Measurements from ENCODE around the gene HPCAL1.
A peak's percentile ranks its signal among the peaks of the same experiment; 100 is the strongest.

HPCAL1 gene

GRCh38 chr2:10322973-10323372 lies 20.3 kb downstream of the HPCAL1 start:
- Histone ChIP-seq H3K4me3 (ENCODE audit: low read length) (no peak overlapping the region), H2BK120ac (ENCODE audit: low read depth, low read length) (no peak overlapping the region), H3K79me2 (ENCODE audit: control insufficient read depth, insufficient read depth, low read length) (no peaks in the 10 kb centered on the region), H3K18ac (ENCODE audit: low read length) (no peak overlapping the region), H2AK5ac (ENCODE audit: low read length) (no peak overlapping the region), H3K27me3 (ENCODE audit: insufficient read depth, low read length, poor library complexity) (no peaks in the 10 kb centered on the region), H2BK5ac (ENCODE audit: low read length) (no peak overlapping the region), H3K79me1 (ENCODE audit: low read length) (no peaks in the 10 kb centered on the region), H3K4me2 (ENCODE audit: low read length) (no peak overlapping the region), H3K36me3 (ENCODE audit: control insufficient read depth, insufficient read depth, low read length) (no peaks in the 10 kb centered on the region), H3K27ac (ENCODE audit: low read depth, low read length) (no peak overlapping the region), H3K9ac (ENCODE audit: low read length) (no peak overlapping the region), H4K8ac (ENCODE audit: low read depth, low read length) (no peak overlapping the region), H4K5ac (ENCODE audit: low read length) (no peak overlapping the region), H3K23ac (ENCODE audit: low read length) (no peak overlapping the region), H2BK15ac (replicated peaks; ENCODE audit: low read depth) (no peak overlapping the region), H3K4me1 (ENCODE audit: control insufficient read depth, low read depth, low read length) (peaks cover 4% of the 10 kb centered on the region), H3K4ac (ENCODE audit: low read depth, low read length) (no peak overlapping the region), H3K56ac (ENCODE audit: low read length) (no peak overlapping the region)
- DNase-seq: no peak
- WGBS (ENCODE audit: extremely low coverage, insufficient coverage, low lambda C conversion rate): no CpG with 5 or more reads among the region's 13 CpGs

- no peak overlapping the region for H3K4me2 ChIP-seq (ENCODE audit: low read length)
- WGBS (ENCODE audit: extremely low coverage, insufficient coverage, low lambda C conversion rate): no CpG with 5 or more reads among the region's 5 CpGs
- H2BK5ac ChIP-seq (ENCODE audit: low read length): no peak overlapping the region
- peaks cover 4% of the 10 kb centered on the region for H3K4me1 ChIP-seq (ENCODE audit: control insufficient read depth, low read depth, low read length)
- no peaks in the 10 kb centered on the region for H3K79me2 ChIP-seq (ENCODE audit: control insufficient read depth, insufficient read depth, low read length)
- no peaks in the 10 kb centered on the region for H3K79me1 ChIP-seq (ENCODE audit: low read length)
- no peak overlapping the region for H2AK5ac ChIP-seq (ENCODE audit: low read length)
- H3K4me3 ChIP-seq (ENCODE audit: low read length): no peak overlapping the region
- no peak overlapping the region for H2BK120ac ChIP-seq (ENCODE audit: low read depth, low read length)
- no peaks in the 10 kb centered on the region for H3K36me3 ChIP-seq (ENCODE audit: control insufficient read depth, insufficient read depth, low read length)
- H3K4ac ChIP-seq (ENCODE audit: low read depth, low read length): no peak overlapping the region
- H3K18ac ChIP-seq (ENCODE audit: low read length): no peak overlapping the region
- no peak overlapping the region for H3K27ac ChIP-seq (ENCODE audit: low read depth, low read length)
- H4K8ac ChIP-seq (ENCODE audit: low read depth, low read length): no peak overlapping the region
- H4K5ac ChIP-seq (ENCODE audit: low read length): no peak overlapping the region
- H3K9ac ChIP-seq (ENCODE audit: low read length): no peak overlapping the region
- H3K23ac ChIP-seq (ENCODE audit: low read length): no peak overlapping the region
- no peaks in the 10 kb centered on the region for H3K27me3 ChIP-seq (ENCODE audit: insufficient read depth, low read length, poor library complexity)
- H3K56ac ChIP-seq (ENCODE audit: low read length): no peak overlapping the region
- DNase-seq: no peak
- no peak overlapping the region for H2BK15ac ChIP-seq (replicated peaks; ENCODE audit: low read depth)
Observed at GRCh38 chr2:10323535-10323934, 20.8 kb downstream of the HPCAL1 start.

- Histone ChIP-seq H3K23ac (ENCODE audit: low read length) (no peak overlapping the region), H3K27me3 (ENCODE audit: insufficient read depth, low read length, poor library complexity) (no peaks in the 10 kb centered on the region), H3K4ac (ENCODE audit: low read depth, low read length) (no peak overlapping the region), H3K18ac (ENCODE audit: low read length) (no peak overlapping the region), H3K36me3 (ENCODE audit: control insufficient read depth, insufficient read depth, low read length) (no peaks in the 10 kb centered on the region), H3K4me3 (ENCODE audit: low read length) (no peak overlapping the region), H2BK5ac (ENCODE audit: low read length) (no peak overlapping the region), H3K4me2 (ENCODE audit: low read length) (no peak overlapping the region), H3K27ac (ENCODE audit: low read depth, low read length) (no peak overlapping the region), H3K56ac (ENCODE audit: low read length) (no peak overlapping the region), H3K79me2 (ENCODE audit: control insufficient read depth, insufficient read depth, low read length) (no peaks in the 10 kb centered on the region), H4K8ac (ENCODE audit: low read depth, low read length) (no peak overlapping the region), H2BK15ac (replicated peaks; ENCODE audit: low read depth) (no peak overlapping the region), H3K4me1 (ENCODE audit: control insufficient read depth, low read depth, low read length) (peaks cover 4% of the 10 kb centered on the region), H4K5ac (ENCODE audit: low read length) (no peak overlapping the region), H3K79me1 (ENCODE audit: low read length) (no peaks in the 10 kb centered on the region), H3K9ac (ENCODE audit: low read length) (no peak overlapping the region), H2AK5ac (ENCODE audit: low read length) (no peak overlapping the region), H2BK120ac (ENCODE audit: low read depth, low read length) (no peak overlapping the region)
- WGBS (ENCODE audit: extremely low coverage, insufficient coverage, low lambda C conversion rate): no CpG with 5 or more reads among the region's 5 CpGs
- DNase-seq: peak; percentile 94
Observed at GRCh38 chr2:10324095-10324832, 21.6 kb downstream of the HPCAL1 start.

DNA sequence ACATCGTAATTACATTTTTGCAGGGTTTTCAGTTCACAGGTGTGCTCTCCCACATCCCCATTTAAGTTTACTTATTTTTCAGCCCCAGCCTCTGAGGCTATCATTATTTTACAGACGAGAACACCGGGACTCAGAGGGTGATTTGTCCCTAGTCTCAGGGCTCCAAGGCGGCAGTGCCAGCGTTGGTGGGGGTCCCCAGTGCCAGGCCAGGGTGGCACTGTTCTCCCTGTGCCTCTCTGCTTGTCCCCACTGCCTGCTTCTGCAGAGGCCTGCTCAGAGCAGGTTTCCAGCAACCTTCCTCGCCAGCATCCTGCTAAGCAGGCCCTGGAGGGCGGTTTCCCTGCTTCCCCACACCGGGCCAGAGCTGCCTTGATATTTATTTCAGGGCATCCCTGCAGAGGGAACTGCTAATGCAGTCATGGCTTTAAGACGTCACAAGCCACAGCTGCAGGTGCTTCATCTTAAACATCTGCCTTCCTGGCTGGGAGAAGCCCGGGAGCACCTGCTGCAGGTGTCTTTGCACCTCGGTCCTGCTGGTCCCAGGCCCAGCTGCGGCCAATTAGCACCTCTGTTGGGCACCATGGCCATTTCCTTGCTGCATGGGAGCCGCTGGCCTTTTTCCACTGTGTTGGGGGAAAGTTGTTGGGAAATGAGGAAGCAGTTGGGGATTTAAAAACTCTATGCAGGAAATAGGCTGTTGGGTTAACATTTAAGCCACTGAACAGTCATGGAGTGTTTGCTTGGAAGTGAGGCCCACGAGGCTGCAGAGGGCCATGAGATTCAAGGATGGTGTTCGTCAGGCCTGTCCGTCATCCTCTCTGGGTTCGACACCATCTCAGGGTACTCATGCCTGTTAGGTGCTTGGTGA lies 22.8 kb downstream of the HPCAL1 start:
- H3K4me1 ChIP-seq (ENCODE audit: control insufficient read depth, low read depth, low read length): peaks cover 4% of the 10 kb centered on the region
- H3K79me2 ChIP-seq (ENCODE audit: control insufficient read depth, insufficient read depth, low read length): no peaks in the 10 kb centered on the region
- H3K27ac ChIP-seq (ENCODE audit: low read depth, low read length): no peak overlapping the region
- no CpG with 5 or more reads among the region's 17 CpGs for WGBS (ENCODE audit: extremely low coverage, insufficient coverage, low lambda C conversion rate)
- no peak overlapping the region for H2BK120ac ChIP-seq (ENCODE audit: low read depth, low read length)
- H2BK5ac ChIP-seq (ENCODE audit: low read length): no peak overlapping the region
- no peaks in the 10 kb centered on the region for H3K79me1 ChIP-seq (ENCODE audit: low read length)
- no peak overlapping the region for H2AK5ac ChIP-seq (ENCODE audit: low read length)
- no peak overlapping the region for H3K23ac ChIP-seq (ENCODE audit: low read length)
- H3K27me3 ChIP-seq (ENCODE audit: insufficient read depth, low read length, poor library complexity): no peaks in the 10 kb centered on the region
- no peak overlapping the region for H4K8ac ChIP-seq (ENCODE audit: low read depth, low read length)
- H2BK15ac ChIP-seq (replicated peaks; ENCODE audit: low read depth): no peak overlapping the region
- no peak overlapping the region for H3K4me3 ChIP-seq (ENCODE audit: low read length)
- H3K9ac ChIP-seq (ENCODE audit: low read length): no peak overlapping the region
- no peak overlapping the region for H4K5ac ChIP-seq (ENCODE audit: low read length)
- H3K4me2 ChIP-seq (ENCODE audit: low read length): no peak overlapping the region
- no peaks in the 10 kb centered on the region for H3K36me3 ChIP-seq (ENCODE audit: control insufficient read depth, insufficient read depth, low read length)
- DNase-seq: no peak
- no peak overlapping the region for H3K18ac ChIP-seq (ENCODE audit: low read length)
- peak overlapping the region; percentile 3 for H3K56ac ChIP-seq (ENCODE audit: low read length)
- no peak overlapping the region for H3K4ac ChIP-seq (ENCODE audit: low read depth, low read length)

- H2BK15ac ChIP-seq (replicated peaks; ENCODE audit: low read depth): no peak overlapping the region
- H4K5ac ChIP-seq (ENCODE audit: low read length): no peak overlapping the region
- H2AK5ac ChIP-seq (ENCODE audit: low read length): no peak overlapping the region
- no peak overlapping the region for H3K9ac ChIP-seq (ENCODE audit: low read length)
- H3K36me3 ChIP-seq (ENCODE audit: control insufficient read depth, insufficient read depth, low read length): no peaks in the 10 kb centered on the region
- no peak for DNase-seq
- H3K23ac ChIP-seq (ENCODE audit: low read length): no peak overlapping the region
- H3K27me3 ChIP-seq (ENCODE audit: insufficient read depth, low read length, poor library complexity): no peaks in the 10 kb centered on the region
- no peak overlapping the region for H3K4ac ChIP-seq (ENCODE audit: low read depth, low read length)
- H3K79me1 ChIP-seq (ENCODE audit: low read length): no peaks in the 10 kb centered on the region
- H3K4me1 ChIP-seq (ENCODE audit: control insufficient read depth, low read depth, low read length): peaks cover 6% of the 10 kb centered on the region
- H3K4me3 ChIP-seq (ENCODE audit: low read length): no peak overlapping the region
- no peak overlapping the region for H2BK5ac ChIP-seq (ENCODE audit: low read length)
- H2BK120ac ChIP-seq (ENCODE audit: low read depth, low read length): no peak overlapping the region
- H3K18ac ChIP-seq (ENCODE audit: low read length): no peak overlapping the region
- H4K8ac ChIP-seq (ENCODE audit: low read depth, low read length): no peak overlapping the region
- no peak overlapping the region for H3K27ac ChIP-seq (ENCODE audit: low read depth, low read length)
- no CpG with 5 or more reads among the region's 7 CpGs for WGBS (ENCODE audit: extremely low coverage, insufficient coverage, low lambda C conversion rate)
- no peaks in the 10 kb centered on the region for H3K79me2 ChIP-seq (ENCODE audit: control insufficient read depth, insufficient read depth, low read length)
- H3K4me2 ChIP-seq (ENCODE audit: low read length): no peak overlapping the region
- no peak overlapping the region for H3K56ac ChIP-seq (ENCODE audit: low read length)
Observed at GRCh38 chr2:10326151-10326616, 23.5 kb downstream of the HPCAL1 start.
